ENCODE measurements around the gene PAK6. TPM values are rescaled to one million over a fixed set of nuclear protein-coding genes. Genes with fewer than 3 reads are reported as not detected.

The PAK6 gene
- total and polyA plus RNA-seq, 2 experiments from 2014 or later: 2.4 to 20.0 TPM

DNA sequence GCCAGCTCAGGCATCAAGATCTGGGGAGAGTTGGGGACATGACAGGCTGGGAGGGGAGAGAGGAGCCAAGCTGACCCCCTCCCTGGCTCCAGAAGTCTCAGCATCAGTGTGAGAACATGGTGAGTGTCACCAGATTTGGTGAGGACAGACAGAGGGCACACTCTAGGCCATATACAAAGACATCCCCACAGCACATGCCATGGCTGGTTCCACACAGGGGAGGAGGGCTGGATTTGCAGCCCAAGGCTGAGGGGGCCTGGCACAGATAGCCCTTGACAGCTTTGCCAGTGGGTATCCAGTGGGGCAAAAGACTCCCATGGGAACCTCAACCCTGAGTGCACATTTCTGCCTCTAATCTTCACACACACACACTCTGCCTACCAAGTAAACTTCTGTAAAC, 54.1 kb downstream of the PAK6 start:
- peaks cover 13% of the 10 kb centered on the region; the same call in 1 of the 2 replicates for H3K4me1 ChIP-seq (ENCODE audit: insufficient read depth)
- no peak overlapping the region for H3K27ac ChIP-seq (ENCODE audit: low read depth)
- Mint-ChIP-seq H3K27me3 (ENCODE audit: insufficient read depth, low read depth, poor library complexity) (peaks cover 48% of the 10 kb centered on the region), H3K4me1 (peaks cover 31% of the 10 kb centered on the region), H3K9me3 (no peaks in the 10 kb centered on the region), H3K4me3 (no peak overlapping the region), H3K27ac (no peak overlapping the region), H3K36me3 (ENCODE audit: low read depth) (no peaks in the 10 kb centered on the region)
- peaks cover 50% of the 10 kb centered on the region for H3K27me3 ChIP-seq (ENCODE audit: insufficient read depth)
- no peaks in the 10 kb centered on the region for H3K36me3 ChIP-seq (ENCODE audit: insufficient read depth)
- H2AFZ ChIP-seq: no peak overlapping the region
- no peaks in the 10 kb centered on the region for H3K9me2 ChIP-seq (ENCODE audit: insufficient read depth)
- no peaks in the 10 kb centered on the region for H4K20me1 ChIP-seq (replicated peaks; ENCODE audit: insufficient read depth)
- no peak for TF ChIP-seq ZNF462 (CRISPR knock-in tag; IDR thresholded peaks at IDR 0.05)
- no peak for TF ChIP-seq POLR2AphosphoS5 (IDR thresholded peaks at IDR 0.05; ENCODE audit: low read depth)
- no peak for TF ChIP-seq CREB1 (CRISPR knock-in tag; IDR thresholded peaks at IDR 0.05; ENCODE audit: low read depth)
- TF ChIP-seq ZNF331 (CRISPR knock-in tag; IDR thresholded peaks at IDR 0.05; ENCODE audit: low read depth): no peak
- no peak for TF ChIP-seq JUNB (IDR thresholded peaks at IDR 0.05; ENCODE audit: unreplicated experiment)
- no peak for TF ChIP-seq NANOG (IDR thresholded peaks at IDR 0.05; ENCODE audit: borderline replicate concordance)
- no peak for TF ChIP-seq CTCF (conservative IDR thresholded peaks at IDR 0.05; ENCODE audit: low read depth in 2 of 2)
- no peak for TF ChIP-seq REST (IDR thresholded peaks at IDR 0.05; ENCODE audit: unreplicated experiment)
- no peak for TF ChIP-seq ETS1 (IDR thresholded peaks at IDR 0.05)
- TF ChIP-seq EZH2 (IDR thresholded peaks at IDR 0.05; ENCODE audit: low read depth, unreplicated experiment): no peak
- no peak for TF ChIP-seq STAT1 (IDR thresholded peaks at IDR 0.05; ENCODE audit: unreplicated experiment)
- TF ChIP-seq ZNF114 (CRISPR knock-in tag; IDR thresholded peaks at IDR 0.05): no peak
- no peak for TF ChIP-seq EZH2phosphoT487 (IDR thresholded peaks at IDR 0.05; ENCODE audit: unreplicated experiment)
- H3K79me2 ChIP-seq (replicated peaks; ENCODE audit: insufficient read depth): no peaks in the 10 kb centered on the region
- H3K4me2 ChIP-seq: no peak overlapping the region
- H3K4me3 ChIP-seq: no peak overlapping the region
- no peaks in the 10 kb centered on the region for H3F3A ChIP-seq (replicated peaks; ENCODE audit: low read depth)
- DNase-seq (ENCODE audit: low spot score): no peak
- no peak for ATAC-seq

All from GM23338 (cell line).